Measurements from ENCODE around the gene DCHS2.

DNA sequence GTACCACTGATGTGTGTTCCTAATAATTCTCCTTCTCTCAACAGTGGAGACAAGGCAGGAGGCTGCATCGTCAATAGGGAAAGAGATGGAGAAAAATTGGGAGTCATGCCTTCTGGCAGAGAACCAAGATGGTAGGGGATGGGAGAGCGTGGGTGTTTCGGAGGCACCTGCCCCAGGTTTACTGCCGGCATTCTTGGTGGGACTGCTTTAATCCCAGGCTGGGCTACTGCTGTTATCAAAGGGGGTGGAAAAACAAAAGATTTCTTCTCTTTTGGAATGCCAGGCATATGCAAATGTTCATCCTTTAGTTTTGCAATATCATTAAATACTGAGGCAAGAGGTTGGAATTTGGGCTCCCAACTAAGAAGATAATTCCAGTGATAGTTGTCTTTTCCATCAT is 257.0 kb downstream of the DCHS2 start:
- TF ChIP-seq, protein P1, sequence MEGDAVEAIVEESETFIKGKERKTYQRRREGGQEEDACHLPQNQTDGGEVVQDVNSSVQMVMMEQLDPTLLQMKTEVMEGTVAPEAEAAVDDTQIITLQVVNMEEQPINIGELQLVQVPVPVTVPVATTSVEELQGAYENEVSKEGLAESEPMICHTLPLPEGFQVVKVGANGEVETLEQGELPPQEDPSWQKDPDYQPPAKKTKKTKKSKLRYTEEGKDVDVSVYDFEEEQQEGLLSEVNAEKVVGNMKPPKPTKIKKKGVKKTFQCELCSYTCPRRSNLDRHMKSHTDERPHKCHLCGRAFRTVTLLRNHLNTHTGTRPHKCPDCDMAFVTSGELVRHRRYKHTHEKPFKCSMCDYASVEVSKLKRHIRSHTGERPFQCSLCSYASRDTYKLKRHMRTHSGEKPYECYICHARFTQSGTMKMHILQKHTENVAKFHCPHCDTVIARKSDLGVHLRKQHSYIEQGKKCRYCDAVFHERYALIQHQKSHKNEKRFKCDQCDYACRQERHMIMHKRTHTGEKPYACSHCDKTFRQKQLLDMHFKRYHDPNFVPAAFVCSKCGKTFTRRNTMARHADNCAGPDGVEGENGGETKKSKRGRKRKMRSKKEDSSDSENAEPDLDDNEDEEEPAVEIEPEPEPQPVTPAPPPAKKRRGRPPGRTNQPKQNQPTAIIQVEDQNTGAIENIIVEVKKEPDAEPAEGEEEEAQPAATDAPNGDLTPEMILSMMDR (IDR thresholded peaks at IDR 0.05), result no peak
- TF ChIP-seq POLR2A (IDR thresholded peaks at IDR 0.05), result no peak

All from esophagus squamous epithelium (tissue), 4 donors.